ENCODE measurements around the gene CDH23.
"Not testable (repeated sequence)": the region's sequence is repeated elsewhere in the genome, so short reads cannot be mapped to it uniquely, and the experiment has no call there.

CDH23 gene

DNA sequence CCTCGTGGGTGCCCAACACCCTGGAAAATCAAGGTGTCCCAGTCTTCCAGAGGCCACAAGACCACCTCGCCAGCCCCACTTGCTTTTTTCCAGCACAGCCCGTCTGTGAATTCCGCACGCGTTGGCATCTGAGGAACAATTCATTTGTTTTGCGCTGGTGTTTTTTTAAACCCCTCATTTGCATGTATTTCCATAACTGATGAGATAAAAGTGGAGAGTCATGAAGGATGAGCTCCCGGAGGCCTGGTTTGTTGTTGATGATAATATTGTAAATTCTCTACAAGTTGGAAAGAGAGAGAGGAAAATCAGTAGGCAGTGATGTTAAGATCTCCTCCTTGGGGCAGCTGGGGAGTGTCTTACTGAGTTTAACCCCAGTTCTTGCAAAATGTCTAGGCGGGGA, 43.1 kb upstream of the CDH23 start:
- H3K4me3 ChIP-seq (ENCODE audit: control insufficient read depth, low read depth, low read length): no peak overlapping the region
- no peak for DNase-seq (ENCODE audit: low read depth)
- TF ChIP-seq, protein P1, sequence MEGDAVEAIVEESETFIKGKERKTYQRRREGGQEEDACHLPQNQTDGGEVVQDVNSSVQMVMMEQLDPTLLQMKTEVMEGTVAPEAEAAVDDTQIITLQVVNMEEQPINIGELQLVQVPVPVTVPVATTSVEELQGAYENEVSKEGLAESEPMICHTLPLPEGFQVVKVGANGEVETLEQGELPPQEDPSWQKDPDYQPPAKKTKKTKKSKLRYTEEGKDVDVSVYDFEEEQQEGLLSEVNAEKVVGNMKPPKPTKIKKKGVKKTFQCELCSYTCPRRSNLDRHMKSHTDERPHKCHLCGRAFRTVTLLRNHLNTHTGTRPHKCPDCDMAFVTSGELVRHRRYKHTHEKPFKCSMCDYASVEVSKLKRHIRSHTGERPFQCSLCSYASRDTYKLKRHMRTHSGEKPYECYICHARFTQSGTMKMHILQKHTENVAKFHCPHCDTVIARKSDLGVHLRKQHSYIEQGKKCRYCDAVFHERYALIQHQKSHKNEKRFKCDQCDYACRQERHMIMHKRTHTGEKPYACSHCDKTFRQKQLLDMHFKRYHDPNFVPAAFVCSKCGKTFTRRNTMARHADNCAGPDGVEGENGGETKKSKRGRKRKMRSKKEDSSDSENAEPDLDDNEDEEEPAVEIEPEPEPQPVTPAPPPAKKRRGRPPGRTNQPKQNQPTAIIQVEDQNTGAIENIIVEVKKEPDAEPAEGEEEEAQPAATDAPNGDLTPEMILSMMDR (IDR thresholded peaks at IDR 0.05; ENCODE audit: control insufficient read depth, insufficient read depth, low read depth, low read length, missing control alignments): no peak

DNA sequence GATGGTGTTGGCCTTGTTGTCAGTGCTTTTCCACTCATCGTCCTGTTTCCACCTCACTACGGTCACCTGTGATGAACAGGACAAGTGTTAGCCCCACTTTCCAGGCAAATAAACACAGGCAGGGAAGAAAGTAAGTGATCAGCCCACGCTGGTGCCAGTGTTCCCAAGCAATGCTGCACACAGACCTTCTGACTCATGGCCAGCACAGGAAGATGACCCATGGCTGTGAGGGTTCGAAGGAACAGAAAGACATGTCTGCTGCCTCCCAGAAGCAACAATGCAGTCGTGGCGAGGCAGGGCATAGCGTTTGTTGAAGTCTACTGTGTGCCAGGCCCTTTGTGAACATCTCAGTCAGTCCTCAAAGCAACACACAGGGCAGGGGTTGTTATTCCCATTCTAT, 41.9 kb upstream of the CDH23 start:
- no peak for DNase-seq (ENCODE audit: low read depth)
- H3K4me3 ChIP-seq (ENCODE audit: control insufficient read depth, low read depth, low read length): no peak overlapping the region

DNA sequence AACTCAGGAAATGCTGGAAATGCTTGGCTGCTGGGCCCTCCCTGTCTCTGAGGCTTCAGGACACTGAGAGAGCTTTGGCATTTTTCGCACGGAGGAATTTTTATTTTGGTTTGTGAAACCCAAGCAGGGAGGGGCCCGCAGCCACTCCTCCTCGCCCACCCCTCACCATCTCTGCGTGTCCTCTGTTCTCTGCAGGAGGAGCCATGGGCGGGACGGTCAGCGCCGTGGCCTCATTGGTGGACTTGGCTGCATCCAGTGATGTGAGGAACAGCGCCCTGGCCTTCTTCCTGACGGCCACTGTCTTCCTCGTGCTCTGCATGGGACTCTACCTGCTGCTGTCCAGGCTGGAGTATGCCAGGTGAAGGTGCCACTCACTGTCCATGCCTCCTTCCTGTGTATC, 40.8 kb upstream of the CDH23 start:
- DNase-seq (ENCODE audit: low read depth): no peak
- no peak overlapping the region for H3K4me3 ChIP-seq (ENCODE audit: control insufficient read depth, low read depth, low read length)
- TF ChIP-seq, protein P1 (IDR thresholded peaks at IDR 0.05; ENCODE audit: control insufficient read depth, insufficient read depth, low read depth, low read length, missing control alignments): no peak

More for the DNA sequence above, 41.9 kb upstream of the CDH23 start:
- TF ChIP-seq, protein P1 (IDR thresholded peaks at IDR 0.05; ENCODE audit: control insufficient read depth, insufficient read depth, low read depth, low read length, missing control alignments): no peak

DNA sequence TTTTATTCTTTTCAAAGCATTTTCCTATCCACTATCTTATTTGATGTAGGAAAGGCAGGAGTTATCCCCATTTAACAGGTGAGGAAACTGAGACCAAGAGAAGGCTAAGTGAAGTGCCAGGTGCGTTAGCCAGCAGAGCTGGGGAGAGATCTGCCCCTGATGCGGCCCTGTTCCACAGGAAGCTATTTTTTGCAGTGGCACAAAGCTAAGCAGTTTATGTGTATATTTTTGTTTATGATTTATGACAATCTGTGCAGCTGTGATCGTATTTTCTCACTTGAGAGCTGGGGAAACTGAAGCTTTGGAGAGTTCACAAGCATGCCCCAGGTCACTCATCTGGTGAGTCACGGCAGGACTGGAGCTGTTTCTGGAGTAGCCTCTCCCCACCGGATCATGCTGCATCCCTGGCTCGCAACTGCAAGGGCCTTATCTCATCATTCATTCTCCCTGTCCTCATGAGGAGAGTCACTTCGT, 38.9 kb upstream of the CDH23 start:
- no peak for DNase-seq (ENCODE audit: low read depth)
- TF ChIP-seq, protein P1 (IDR thresholded peaks at IDR 0.05; ENCODE audit: control insufficient read depth, insufficient read depth, low read depth, low read length, missing control alignments): no peak
- no peak overlapping the region for H3K4me3 ChIP-seq (ENCODE audit: control insufficient read depth, low read depth, low read length)

DNA sequence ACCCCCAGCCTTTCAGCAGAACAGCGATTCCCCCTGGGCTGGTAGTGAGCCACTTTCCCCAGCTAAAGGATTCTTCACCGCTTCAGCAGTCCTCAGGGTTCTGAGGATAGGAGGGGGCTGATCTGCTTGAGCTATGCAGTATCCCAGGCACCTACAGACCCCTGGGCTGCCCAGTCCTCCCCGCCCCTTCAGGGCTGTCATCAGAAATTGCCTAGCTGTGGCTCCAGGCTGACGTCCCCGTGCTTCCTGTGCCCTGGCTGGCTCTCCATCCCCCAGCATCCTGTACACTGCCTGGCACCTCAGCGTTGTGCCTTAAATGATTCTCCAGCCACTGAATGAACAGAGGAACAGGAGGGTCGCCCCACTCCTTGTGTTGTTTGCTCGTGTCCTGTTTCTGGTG, 38.4 kb upstream of the CDH23 start:
- DNase-seq (ENCODE audit: low read depth): no peak
- no peak overlapping the region for H3K4me3 ChIP-seq (ENCODE audit: control insufficient read depth, low read depth, low read length)
- TF ChIP-seq, protein P1 (IDR thresholded peaks at IDR 0.05; ENCODE audit: control insufficient read depth, insufficient read depth, low read depth, low read length, missing control alignments): no peak

DNA sequence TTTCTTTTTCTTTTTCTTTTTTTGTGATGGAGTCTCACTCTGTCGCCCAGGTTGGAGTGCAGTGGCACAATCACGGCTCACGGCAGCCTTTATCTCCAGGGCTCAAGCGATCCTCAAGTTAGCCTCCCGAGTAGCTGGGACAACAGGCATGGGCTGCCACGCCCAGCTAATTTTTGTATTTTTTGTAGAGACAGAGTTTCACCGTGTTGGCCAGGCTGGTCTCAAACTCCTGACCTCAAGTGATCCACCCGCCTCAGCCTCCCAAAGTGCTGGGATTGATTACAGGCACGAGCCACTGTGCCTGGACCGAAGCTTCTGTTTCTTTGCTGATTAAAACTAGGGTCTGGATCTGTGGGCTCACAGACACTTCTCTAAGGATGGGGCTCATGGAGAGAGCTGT, 37.8 kb upstream of the CDH23 start:
- not testable (repeated sequence) for H3K4me3 ChIP-seq (ENCODE audit: control insufficient read depth, low read depth, low read length); DNase-seq (ENCODE audit: low read depth)

DNA sequence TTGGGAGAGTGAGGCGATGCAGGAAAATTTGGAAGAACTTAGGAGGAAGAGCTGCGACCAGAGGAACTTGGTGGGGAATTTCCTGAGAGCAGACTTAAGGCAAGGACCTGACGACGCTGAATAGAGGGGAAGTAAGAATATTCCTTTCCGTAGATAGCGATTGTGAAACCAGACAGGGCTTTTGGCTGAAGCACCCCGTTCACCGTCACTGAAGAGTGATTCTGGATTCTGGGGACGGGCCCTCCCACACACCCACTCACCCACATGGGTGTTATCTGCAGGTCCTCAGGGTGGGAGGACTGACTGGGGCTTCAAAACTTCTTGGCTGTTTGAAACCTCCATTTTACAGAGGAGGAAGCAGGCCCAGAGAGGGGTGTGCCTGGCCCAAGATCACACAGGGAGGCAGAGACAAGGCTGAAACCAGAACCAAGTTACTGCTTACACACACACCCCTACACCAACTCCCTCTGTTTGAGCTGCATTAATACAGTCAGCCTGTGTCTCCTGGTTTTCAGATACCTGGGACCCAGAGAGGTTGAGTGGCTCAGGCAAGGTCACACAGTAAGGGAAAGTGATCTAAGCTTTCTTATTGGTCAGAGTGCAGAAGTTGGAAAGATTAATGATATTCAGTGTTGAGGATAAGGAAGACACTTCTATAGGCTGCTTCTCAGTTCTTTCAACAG, 37.2 kb upstream of the CDH23 start:
- TF ChIP-seq, protein P1 (IDR thresholded peaks at IDR 0.05; ENCODE audit: control insufficient read depth, insufficient read depth, low read depth, low read length, missing control alignments): no peak
- no peak for DNase-seq (ENCODE audit: low read depth)
- H3K4me3 ChIP-seq (ENCODE audit: control insufficient read depth, low read depth, low read length): no peak overlapping the region
